HG03280 (cell line): ENCODE measurements around the gene URB1.
"Not testable (repeated sequence)": the region's sequence is repeated elsewhere in the genome, so short reads cannot be mapped to it uniquely, and the experiment has no call there.

Source experiments
- ATAC-seq: cut with Tn5 transposase; IDR thresholded peaks from one replicate; pipeline ENCODE4 v1.9.1; 2021; ENCODE audit warnings: mild to moderate bottlenecking, moderate library complexity; ENCODE audit not compliant: unreplicated experiment

Gene URB1

GRCh38 chr21:32302560-32302959, 90.3 kb downstream of the URB1 start:
- no peak for ATAC-seq

GRCh38 chr21:32301596-32301995, 91.2 kb downstream of the URB1 start:
- ATAC-seq: no peak

- ATAC-seq: no peak
Observed at GRCh38 chr21:32300117-32300681, 92.6 kb downstream of the URB1 start.

- no peak for ATAC-seq
Observed at GRCh38 chr21:32299695-32300094, 93.1 kb downstream of the URB1 start.

- no peak for ATAC-seq
Observed at GRCh38 chr21:32298658-32299081, 94.1 kb downstream of the URB1 start, which contains the start of gene MRAP. Gene MRAP (plus strand): TSS chr21:32298855. CDS start chr21:32298972, 117 bp downstream.

GRCh38 chr21:32298148-32298559, 94.7 kb downstream of the URB1 start:
- no peak for ATAC-seq

GRCh38 chr21:32297449-32297848, 95.4 kb downstream of the URB1 start:
- ATAC-seq: no peak

GRCh38 chr21:32285476-32285875, 107.3 kb downstream of the URB1 start:
- no peak for ATAC-seq

GRCh38 chr21:32282992-32283391, 109.8 kb downstream of the URB1 start:
- ATAC-seq: no peak

GRCh38 chr21:32281531-32281930, 111.3 kb downstream of the URB1 start:
- no peak for ATAC-seq

GRCh38 chr21:32279377-32279680, 113.5 kb downstream of the URB1 start:
- no peak for ATAC-seq

GRCh38 chr21:32278518-32279376, 114.1 kb downstream of the URB1 start, which contains the start of gene MIS18A:
Gene MIS18A (minus strand): TSS chr21:32279049. CDS start chr21:32279014, 35 bp downstream.
- ATAC-seq: peak; percentile 92

- ATAC-seq: no peak
Observed at GRCh38 chr21:32278103-32278502, 114.7 kb downstream of the URB1 start.

GRCh38 chr21:32276671-32277070, 116.1 kb downstream of the URB1 start:
- no peak for ATAC-seq

- no peak for ATAC-seq
Observed at GRCh38 chr21:32270748-32271147, 122.1 kb downstream of the URB1 start.

- ATAC-seq: not testable (repeated sequence)
Observed at GRCh38 chr21:32265321-32265720, 127.5 kb downstream of the URB1 start.

- ATAC-seq: no peak
Observed at GRCh38 chr21:32261929-32262328, 130.9 kb downstream of the URB1 start.
